Measurements from ENCODE around the gene ZCCHC4.

Gene ZCCHC4

GRCh38 chr4:25308761-25309160 is 3.8 kb upstream of the ZCCHC4 start:
- Histone ChIP-seq H3K4me1 (ENCODE audit: control insufficient read depth, low read length) (peaks cover 24% of the 10 kb centered on the region), H3K9me3 (ENCODE audit: control insufficient read depth, insufficient read depth, low read length) (no peaks in the 10 kb centered on the region), H4K20me1 (ENCODE audit: control insufficient read depth, insufficient read depth, low read depth, low read length) (no peaks in the 10 kb centered on the region), H3K36me3 (ENCODE audit: control insufficient read depth, low read length) (no peaks in the 10 kb centered on the region), H3K4me2 (ENCODE audit: low read length) (no peak overlapping the region), H3K79me2 (ENCODE audit: control insufficient read depth, low read length) (peaks cover 11% of the 10 kb centered on the region), H3K4me3 (ENCODE audit: low read length) (no peak overlapping the region), H3K27me3 (ENCODE audit: control insufficient read depth, low read length) (no peaks in the 10 kb centered on the region), H3F3A (ENCODE audit: control insufficient read depth, insufficient read depth) (no peaks in the 10 kb centered on the region), H3K9me2 (replicated peaks; ENCODE audit: control insufficient read depth, low read length) (no peaks in the 10 kb centered on the region), H3K27ac (ENCODE audit: low read depth, low read length) (no peak overlapping the region)
- TF ChIP-seq EZH2phosphoT487 (IDR thresholded peaks at IDR 0.05; ENCODE audit: borderline replicate concordance, low read length) (no peak), CTCF (IDR thresholded peaks at IDR 0.05; ENCODE audit: low read depth, low read length, poor library complexity, severe bottlenecking) (no peak)

GRCh38 chr4:25310066-25310802 is 2.3 kb upstream of the ZCCHC4 start:
- peak overlapping the region; percentile 40 for H3K4me3 ChIP-seq (ENCODE audit: low read length)
- H3F3A ChIP-seq (ENCODE audit: control insufficient read depth, insufficient read depth) = no peaks in the 10 kb centered on the region
- peaks cover 5% of the 10 kb centered on the region; the same call in 1 of the 2 replicates for H3K36me3 ChIP-seq (ENCODE audit: control insufficient read depth, low read length)
- no peaks in the 10 kb centered on the region for H4K20me1 ChIP-seq (ENCODE audit: control insufficient read depth, insufficient read depth, low read depth, low read length)
- H3K4me1 ChIP-seq (ENCODE audit: control insufficient read depth, low read length) = peaks cover 24% of the 10 kb centered on the region
- H3K4me2 ChIP-seq (ENCODE audit: low read length) = peak overlapping the region; percentile 56
- no peaks in the 10 kb centered on the region for H3K9me3 ChIP-seq (ENCODE audit: control insufficient read depth, insufficient read depth, low read length)
- no peak overlapping the region for H3K27ac ChIP-seq (ENCODE audit: low read depth, low read length)
- peaks cover 19% of the 10 kb centered on the region for H3K79me2 ChIP-seq (ENCODE audit: control insufficient read depth, low read length)
- TF ChIP-seq EZH2phosphoT487 (IDR thresholded peaks at IDR 0.05; ENCODE audit: borderline replicate concordance, low read length) = no peak
- no peak for TF ChIP-seq CTCF (IDR thresholded peaks at IDR 0.05; ENCODE audit: low read depth, low read length, poor library complexity, severe bottlenecking)
- H3K27me3 ChIP-seq (ENCODE audit: control insufficient read depth, low read length) = no peaks in the 10 kb centered on the region
- H3K9me2 ChIP-seq (replicated peaks; ENCODE audit: control insufficient read depth, low read length) = no peaks in the 10 kb centered on the region

GRCh38 chr4:25310803-25311166 is 1.8 kb upstream of the ZCCHC4 start:
- peaks cover 5% of the 10 kb centered on the region; the same call in 1 of the 2 replicates for H3K36me3 ChIP-seq (ENCODE audit: control insufficient read depth, low read length)
- H4K20me1 ChIP-seq (ENCODE audit: control insufficient read depth, insufficient read depth, low read depth, low read length) = no peaks in the 10 kb centered on the region
- no peak for TF ChIP-seq EZH2phosphoT487 (IDR thresholded peaks at IDR 0.05; ENCODE audit: borderline replicate concordance, low read length)
- TF ChIP-seq CTCF (IDR thresholded peaks at IDR 0.05; ENCODE audit: low read depth, low read length, poor library complexity, severe bottlenecking) = no peak
- H3K4me2 ChIP-seq (ENCODE audit: low read length) = peak overlapping the region; percentile 56
- no peaks in the 10 kb centered on the region for H3F3A ChIP-seq (ENCODE audit: control insufficient read depth, insufficient read depth)
- peaks cover 19% of the 10 kb centered on the region for H3K79me2 ChIP-seq (ENCODE audit: control insufficient read depth, low read length)
- H3K4me3 ChIP-seq (ENCODE audit: low read length) = peak overlapping the region; percentile 40
- no peaks in the 10 kb centered on the region for H3K9me2 ChIP-seq (replicated peaks; ENCODE audit: control insufficient read depth, low read length)
- H3K4me1 ChIP-seq (ENCODE audit: control insufficient read depth, low read length) = peaks cover 24% of the 10 kb centered on the region
- H3K27me3 ChIP-seq (ENCODE audit: control insufficient read depth, low read length) = no peaks in the 10 kb centered on the region
- H3K9me3 ChIP-seq (ENCODE audit: control insufficient read depth, insufficient read depth, low read length) = no peaks in the 10 kb centered on the region
- no peak overlapping the region for H3K27ac ChIP-seq (ENCODE audit: low read depth, low read length)
